ENCODE measurements around the gene PREX1. TPM values are rescaled to one million over a fixed set of nuclear protein-coding genes. Genes with fewer than 3 reads are reported as not detected.
A peak's percentile ranks its signal among the peaks of the same experiment; 100 is the strongest.

PREX1 gene
- total RNA-seq, 4 donors from 2014 or later, result 7.5 to 10.9 (median 9.1) TPM

GRCh38 chr20:48826069-48826468 lies 1.7 kb downstream of the PREX1 start:
- Histone ChIP-seq H3K27ac (peak overlapping the region; percentile 79 to 84 (median 84)), H3K4me1 (peaks cover 9 to 22% of the 10 kb centered on the region in 2 donors), H3K4me3 (peak overlapping the region in 3 of 4 donors; percentile 59 to 71 (median 68)), H3K9me3 (no peaks in the 10 kb centered on the region), H3K27me3 (no peaks in the 10 kb centered on the region), H3K36me3 (no peaks in the 10 kb centered on the region)
- in situ Hi-C loops (cut with MboI; ENCODE audit: low sequenced_read_pairs in 4 of 4), result no loop called here
- no peak for TF ChIP-seq CTCF (IDR thresholded peaks at IDR 0.05 in 4 of 5, conservative IDR thresholded peaks at IDR 0.05 in 1 of 5)
- no peak for TF ChIP-seq POLR2A (IDR thresholded peaks at IDR 0.05)
- intact Hi-C loops (cut with DNase I; ENCODE audit: low total_unique reads), result loop anchor here (5.0 to 10.0 kb wide), 2 partner anchors 141 to 169 kb away; no protein-coding TSS in a partner anchor
- ATAC-seq, result no peak
- no peak for DNase-seq

- peak overlapping the region; percentile 79 to 84 (median 84) for H3K27ac ChIP-seq
- in situ Hi-C loops (cut with MboI; ENCODE audit: low sequenced_read_pairs in 4 of 4) (no loop called here), intact Hi-C loops (cut with DNase I; ENCODE audit: low total_unique reads) (loop anchor here (5.0 to 10.0 kb wide), 2 partner anchors 141 to 168 kb away; no protein-coding TSS in a partner anchor)
- DNase-seq (no peak), ATAC-seq (no peak)
- no peaks in the 10 kb centered on the region for H3K36me3 ChIP-seq
- H3K27me3 ChIP-seq, result no peaks in the 10 kb centered on the region
- H3K4me1 ChIP-seq, result peaks cover 10 to 24% of the 10 kb centered on the region in 2 donors
- peak overlapping the region in 2 of 4 donors; percentile 59 to 68 for H3K4me3 ChIP-seq
- no peak for TF ChIP-seq CTCF (IDR thresholded peaks at IDR 0.05 in 4 of 5, conservative IDR thresholded peaks at IDR 0.05 in 1 of 5)
- H3K9me3 ChIP-seq, result no peaks in the 10 kb centered on the region
These were observed 2.3 kb downstream of the PREX1 start for GRCh38 chr20:48825566-48825920.

DNA sequence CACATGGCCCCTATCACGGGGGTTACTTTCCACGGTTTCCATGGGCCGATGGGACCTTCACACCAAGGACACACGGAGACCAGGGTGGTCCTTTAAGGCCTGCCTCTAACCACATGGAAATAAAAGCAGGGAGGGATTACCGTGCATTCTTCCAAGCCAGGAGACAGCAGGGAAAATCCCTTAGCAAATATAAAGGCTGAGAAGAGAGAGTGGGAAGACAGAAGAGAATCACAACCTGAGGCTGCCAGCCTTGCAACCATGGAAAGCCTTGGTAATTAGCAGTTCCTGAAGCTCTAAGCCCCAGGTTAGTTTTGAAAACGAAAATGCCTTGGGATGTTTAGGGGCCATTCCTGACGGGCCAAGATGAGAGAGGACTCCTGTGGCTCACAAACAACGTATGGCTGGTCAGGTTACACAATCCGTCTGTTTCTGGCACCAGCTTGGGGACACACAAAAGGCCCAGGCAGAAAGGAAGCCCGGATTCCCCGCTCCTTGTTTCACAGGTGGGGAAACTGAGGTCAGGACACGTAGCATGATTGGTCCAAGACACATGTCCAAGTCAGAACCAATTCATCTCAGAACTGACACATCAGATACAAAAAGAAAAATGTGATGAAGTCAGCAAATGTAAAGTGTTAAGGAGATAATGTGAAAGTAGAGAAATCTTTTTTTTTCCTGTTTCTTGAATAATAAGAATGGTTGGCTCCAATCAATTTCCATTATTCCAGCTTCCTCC lies 2.8 kb downstream of the PREX1 start:
- peak in 1 of 2 donors; percentile 58 for DNase-seq
- Histone ChIP-seq H3K27me3 (no peaks in the 10 kb centered on the region), H3K4me1 (peaks cover 15 to 30% of the 10 kb centered on the region in 2 donors), H3K9me3 (no peaks in the 10 kb centered on the region), H3K27ac (peak overlapping the region; percentile 61 to 84 (median 82)), H3K4me3 (peak overlapping the region in 2 of 4 donors; percentile 5 to 18), H3K36me3 (no peaks in the 10 kb centered on the region)
- in situ Hi-C loops (cut with MboI; ENCODE audit: low sequenced_read_pairs in 4 of 4) (no loop called here), intact Hi-C loops (cut with DNase I; ENCODE audit: low total_unique reads) (loop anchor here (5.0 to 10.0 kb wide), 2 partner anchors 140 to 168 kb away; no protein-coding TSS in a partner anchor)
- ATAC-seq, result no peak
- no peak for TF ChIP-seq POLR2A (IDR thresholded peaks at IDR 0.05)
- TF ChIP-seq CTCF (IDR thresholded peaks at IDR 0.05 in 4 of 5, conservative IDR thresholded peaks at IDR 0.05 in 1 of 5), result no peak

DNA sequence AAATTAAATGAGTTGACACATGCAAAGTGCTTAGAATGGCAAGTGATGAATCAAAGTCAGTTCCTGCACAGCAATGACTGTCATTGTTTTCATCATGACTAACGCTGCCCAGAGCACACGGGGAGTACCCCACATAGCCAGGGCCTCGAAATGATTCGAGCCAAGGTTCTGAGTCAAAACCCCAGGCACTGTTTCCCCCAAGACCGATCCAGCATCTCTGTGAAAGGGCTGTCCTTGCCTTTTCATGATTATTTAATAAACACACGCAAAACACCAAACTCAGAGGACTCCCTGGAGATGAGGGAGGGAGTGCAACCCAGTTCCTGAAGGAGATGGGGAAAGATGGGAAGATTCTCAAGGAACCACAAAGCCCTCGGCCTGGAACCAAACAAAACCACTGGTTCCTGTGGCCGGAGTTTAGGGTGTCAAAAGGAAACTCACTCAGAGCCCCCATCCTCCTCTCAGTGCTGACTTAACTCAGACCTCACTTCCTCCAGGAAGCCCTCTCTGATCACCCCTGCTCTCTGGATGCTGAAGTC lies 3.8 kb downstream of the PREX1 start:
- ATAC-seq, result no peak
- intact Hi-C loops (cut with DNase I; ENCODE audit: low total_unique reads), result loop anchor here (10.0 kb wide), 1 partner anchor 139 kb away; no protein-coding TSS in a partner anchor
- DNase-seq, result no peak
- Histone ChIP-seq H3K4me1 (peaks cover 15 to 33% of the 10 kb centered on the region in 2 donors), H3K27me3 (no peaks in the 10 kb centered on the region), H3K4me3 (no peak overlapping the region), H3K27ac (peak overlapping the region; percentile 61 to 84 (median 82)), H3K36me3 (no peaks in the 10 kb centered on the region), H3K9me3 (no peaks in the 10 kb centered on the region)
- no peak for TF ChIP-seq CTCF (IDR thresholded peaks at IDR 0.05 in 4 of 5, conservative IDR thresholded peaks at IDR 0.05 in 1 of 5)
- no peak for TF ChIP-seq POLR2A (IDR thresholded peaks at IDR 0.05)
- in situ Hi-C loops (cut with MboI; ENCODE audit: low sequenced_read_pairs in 4 of 4), result no loop called here

Data from gastrocnemius medialis (tissue), 4 donors.